Upper lobe of left lung (tissue), 6 donors: ENCODE measurements around the gene RCC2. TPM values are rescaled to one million over a fixed set of nuclear protein-coding genes. Genes with fewer than 3 reads are reported as not detected.
"Not testable (repeated sequence)": the region's sequence is repeated elsewhere in the genome, so short reads cannot be mapped to it uniquely, and the experiment has no call there.

ENCODE experiments used
- ATAC-seq, 2 donors: fragments of 200-7000 bp; cut with Tn5 transposase; one replicate each; pipeline ENCODE4 v1.9.1; 2022; ENCODE audit warnings: mild to moderate bottlenecking in 2 of 2, moderate library complexity in 2 of 2; ENCODE audit not compliant: low FRiP score in 2 of 2
- DNase-seq, 2 donors: peaks; one replicate each; pipeline ENCODE4 v3.0.0-alpha.2; 2019 to 2020
- H3K27ac ChIP-seq, 4 donors: fragments of 200-600 bp; sonication (generic); one replicate each; pipeline ENCODE4 v1.5.1; 2016 to 2019
- H3K27me3 ChIP-seq, 4 donors: fragments of 200-600 bp; sonication (generic); one replicate each; pipeline ENCODE4 v1.5.1; 2017 to 2019
- H3K36me3 ChIP-seq, 4 donors: fragments of 200-600 bp; sonication (generic); one replicate each; pipeline ENCODE4 v1.5.1; 2016 to 2019
- H3K4me1 ChIP-seq, 4 donors: fragments of 200-600 bp; sonication (generic); one replicate each; pipeline ENCODE4 v1.5.1; 2018 to 2019
- H3K4me3 ChIP-seq, 4 donors: fragments of 200-600 bp; sonication (generic); one replicate each; pipeline ENCODE4 v1.5.1; 2017 to 2019; ENCODE audit warnings: mild to moderate bottlenecking in 2 of 4, moderate library complexity in 1 of 4
- H3K9me3 ChIP-seq, 4 donors: fragments of 200-600 bp; sonication (generic); one replicate each; pipeline ENCODE4 v1.5.1; 2018 to 2019
- EP300 ChIP-seq, 4 donors: sonication (generic); formaldehyde crosslinking; IDR thresholded peaks; one replicate each; pipeline ENCODE4 v1.5.1; 2017; ENCODE audit warnings: antibody characterized with exemption in 4 of 4, control low read depth in 2 of 4
- POLR2A ChIP-seq, 4 donors: fragments of 450-650 bp; IDR thresholded peaks; one replicate each; pipeline ENCODE4 v1.5.1; 2016 to 2017; ENCODE audit warnings: antibody characterized with exemption in 4 of 4, mild to moderate bottlenecking in 2 of 4
- POLR2AphosphoS5 ChIP-seq, 2 donors: sonication (generic); formaldehyde crosslinking; IDR thresholded peaks; one replicate each; pipeline ENCODE4 v1.5.1; 2017; ENCODE audit warnings: antibody characterized with exemption in 2 of 2
- WGBS, 2 donors: methylation state at CpG; one replicate each; pipeline ENCODE4 v1.1.5; 2017 to 2018; 5-methylcytosine and 5-hydroxymethylcytosine counted together
- total RNA-seq, 6 donors: library from RNA; depleted of rRNA in 4 of 6; stranded (reverse); fragments of >200 nt in 4 of 6; gene quantifications; one replicate each; pipeline versions ENCODE4 v1.1.0 to v1.2.1, GENCODE V29; 2016 to 2021
- TF ChIP-seq, protein P1 (sequence below), 6 experiments: fragments of 450-650 bp in 4 of 6; fragments of 200-600 bp in 2 of 6; sonication (generic) in 2 of 6; IDR thresholded peaks; one replicate each; pipeline ENCODE4 v1.5.1; 2016 to 2019; ENCODE audit warnings: antibody characterized with exemption in 6 of 6
- donor health status: DM: no; HTN: no; CAD: no; lungs with moderate emphysema.
- donor health status: DM: no; HTN: yes; CAD: no; lungs with severe emphysema.

RCC2 gene
- total RNA-seq, 6 donors from 2014 or later: 32.1 to 66.2 (median 47.7) TPM

DNA sequence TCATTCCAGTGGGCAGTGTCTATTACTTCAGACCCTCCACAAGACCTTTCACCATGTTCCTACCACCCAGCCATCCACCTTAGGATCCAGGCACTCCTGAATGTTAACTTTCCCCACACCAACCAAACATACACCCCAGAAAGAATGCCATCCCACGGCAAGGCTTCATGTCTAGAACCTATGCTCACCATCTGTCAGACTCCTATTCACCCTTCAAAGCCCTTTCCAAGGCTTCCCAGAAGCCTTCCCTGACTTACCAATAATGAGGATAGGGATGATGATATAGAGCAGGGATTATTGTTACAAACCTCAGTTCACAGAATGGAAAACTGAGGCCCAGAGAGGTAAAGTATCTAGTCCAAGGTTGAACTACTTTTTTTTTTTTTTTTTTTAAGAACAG, 19.3 kb upstream of the RCC2 start:
- TF ChIP-seq EP300 (IDR thresholded peaks at IDR 0.05): no peak
- TF ChIP-seq, protein P1, sequence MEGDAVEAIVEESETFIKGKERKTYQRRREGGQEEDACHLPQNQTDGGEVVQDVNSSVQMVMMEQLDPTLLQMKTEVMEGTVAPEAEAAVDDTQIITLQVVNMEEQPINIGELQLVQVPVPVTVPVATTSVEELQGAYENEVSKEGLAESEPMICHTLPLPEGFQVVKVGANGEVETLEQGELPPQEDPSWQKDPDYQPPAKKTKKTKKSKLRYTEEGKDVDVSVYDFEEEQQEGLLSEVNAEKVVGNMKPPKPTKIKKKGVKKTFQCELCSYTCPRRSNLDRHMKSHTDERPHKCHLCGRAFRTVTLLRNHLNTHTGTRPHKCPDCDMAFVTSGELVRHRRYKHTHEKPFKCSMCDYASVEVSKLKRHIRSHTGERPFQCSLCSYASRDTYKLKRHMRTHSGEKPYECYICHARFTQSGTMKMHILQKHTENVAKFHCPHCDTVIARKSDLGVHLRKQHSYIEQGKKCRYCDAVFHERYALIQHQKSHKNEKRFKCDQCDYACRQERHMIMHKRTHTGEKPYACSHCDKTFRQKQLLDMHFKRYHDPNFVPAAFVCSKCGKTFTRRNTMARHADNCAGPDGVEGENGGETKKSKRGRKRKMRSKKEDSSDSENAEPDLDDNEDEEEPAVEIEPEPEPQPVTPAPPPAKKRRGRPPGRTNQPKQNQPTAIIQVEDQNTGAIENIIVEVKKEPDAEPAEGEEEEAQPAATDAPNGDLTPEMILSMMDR (IDR thresholded peaks at IDR 0.05): no peak
- TF ChIP-seq POLR2A (IDR thresholded peaks at IDR 0.05): no peak
- no peak for TF ChIP-seq POLR2AphosphoS5 (IDR thresholded peaks at IDR 0.05)

DNA sequence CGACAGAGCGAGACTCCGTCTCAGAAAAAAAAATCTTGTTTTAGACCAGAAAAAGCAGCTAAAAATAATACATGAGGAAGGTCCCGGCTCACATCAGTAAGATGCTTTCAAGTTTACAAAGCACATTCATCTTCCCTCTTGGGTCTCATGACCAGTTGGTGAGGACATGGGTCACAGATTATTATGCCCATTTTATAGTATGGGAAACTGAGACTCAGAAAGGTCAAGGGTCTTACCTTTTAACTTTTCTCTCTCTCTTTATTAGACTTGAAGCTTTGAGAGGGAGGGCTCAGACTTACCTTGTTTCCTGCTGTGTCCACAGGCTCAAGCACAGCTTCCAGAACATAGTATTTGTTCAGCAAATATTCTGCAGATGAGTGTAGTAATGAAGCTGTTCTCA, 13.2 kb upstream of the RCC2 start:
- TF ChIP-seq EP300 (IDR thresholded peaks at IDR 0.05): no peak
- Histone ChIP-seq H3K4me1 (no peaks in the 10 kb centered on the region), H3K36me3 (no peaks in the 10 kb centered on the region), H3K4me3 (no peak overlapping the region), H3K27ac (no peak overlapping the region), H3K27me3 (no peaks in the 10 kb centered on the region), H3K9me3 (no peaks in the 10 kb centered on the region)
- no peak for DNase-seq
- no peak for ATAC-seq
- WGBS, 2 donors: 89 to 91% methylated on average over 4 of the region's 4 CpGs

More for the DNA sequence above, 19.3 kb upstream of the RCC2 start:
- no peak overlapping the region for H3K4me3 ChIP-seq
- no peaks in the 10 kb centered on the region for H3K27me3 ChIP-seq
- H3K27ac ChIP-seq: no peak overlapping the region
- WGBS, 2 donors: 91 to 94% methylated on average over 1 of the region's 1 CpG
- H3K4me1 ChIP-seq: no peaks in the 10 kb centered on the region
- H3K36me3 ChIP-seq: no peaks in the 10 kb centered on the region
- ATAC-seq: no peak
- DNase-seq: no peak
- no peaks in the 10 kb centered on the region for H3K9me3 ChIP-seq

DNA sequence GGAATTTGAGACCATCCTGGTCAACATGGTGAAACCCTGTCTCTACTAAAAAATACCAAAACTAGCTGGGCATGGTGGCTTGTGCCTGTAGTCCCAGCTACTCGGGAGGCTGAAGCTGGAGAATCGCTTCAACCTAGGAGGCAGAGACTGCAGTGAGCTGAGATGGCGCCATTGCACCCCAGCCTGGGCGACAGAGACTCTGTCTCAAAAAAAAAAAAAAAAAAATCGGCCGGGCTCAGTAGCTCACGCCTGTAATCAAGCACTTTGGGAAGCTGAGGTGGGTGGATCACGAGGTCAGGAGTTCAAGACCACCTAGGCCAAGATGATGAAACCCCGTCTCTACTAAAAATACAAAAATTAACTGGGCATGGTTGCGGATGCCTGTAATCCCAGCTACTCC, 12.7 kb upstream of the RCC2 start:
- H3K9me3 ChIP-seq, H3K4me1 ChIP-seq, H3K36me3 ChIP-seq, H3K27me3 ChIP-seq, ATAC-seq, DNase-seq, H3K4me3 ChIP-seq, H3K27ac ChIP-seq: not testable (repeated sequence)
- WGBS, 2 donors: 69% methylated on average over 7 to 10 of the region's 10 CpGs

DNA sequence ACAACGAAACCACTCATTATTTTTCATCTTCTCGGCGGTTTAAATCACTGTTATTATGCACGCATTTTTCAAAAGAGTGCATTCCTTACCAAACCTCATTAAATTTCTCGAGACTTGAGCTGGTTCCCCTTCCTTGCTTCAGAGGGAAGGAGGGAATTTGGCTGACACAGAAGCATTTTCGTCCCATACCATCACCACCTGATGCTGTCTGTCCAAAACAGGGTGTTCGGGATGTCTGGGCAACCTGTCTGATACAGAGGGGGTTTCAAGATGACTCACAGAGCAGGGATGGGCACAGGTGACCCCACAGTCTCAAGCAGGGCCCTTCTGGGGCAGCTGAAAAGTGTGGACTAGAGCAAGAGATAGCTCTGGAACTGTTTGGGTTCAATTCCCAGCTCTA, 12.3 kb upstream of the RCC2 start:
- TF ChIP-seq POLR2A (IDR thresholded peaks at IDR 0.05): no peak
- no peak for TF ChIP-seq POLR2AphosphoS5 (IDR thresholded peaks at IDR 0.05)
- Histone ChIP-seq H3K27ac (no peak overlapping the region), H3K4me1 (no peaks in the 10 kb centered on the region), H3K27me3 (no peaks in the 10 kb centered on the region), H3K36me3 (no peaks in the 10 kb centered on the region), H3K4me3 (no peak overlapping the region), H3K9me3 (no peaks in the 10 kb centered on the region)
- 81 to 87% methylated on average over 7 of the region's 7 CpGs for WGBS, 2 donors
- ATAC-seq (no peak), DNase-seq (no peak)

DNA sequence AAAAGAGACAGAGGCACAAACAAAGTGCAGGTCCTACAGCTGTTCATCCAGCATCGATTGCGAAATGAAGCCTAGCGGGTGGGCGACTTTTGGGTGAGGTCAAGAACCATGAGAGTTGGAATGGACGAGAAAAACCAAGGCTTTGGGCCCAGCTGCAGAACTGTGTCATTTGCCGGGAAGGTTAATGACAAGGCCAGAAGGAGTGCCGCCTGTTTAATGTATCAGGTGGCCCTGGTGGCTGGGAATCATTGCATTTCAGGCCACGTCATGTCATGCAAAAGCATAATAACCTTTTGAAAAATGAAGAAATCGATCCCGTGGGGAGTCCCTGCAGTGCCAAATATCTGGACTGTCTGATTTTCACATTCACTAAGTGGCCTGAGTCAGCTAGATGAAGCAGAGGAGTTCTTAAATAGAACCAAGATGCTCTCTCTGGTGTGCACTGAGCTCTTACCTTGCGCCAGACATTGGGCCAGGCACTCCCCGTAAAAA, 8.1 kb upstream of the RCC2 start:
- Histone ChIP-seq H3K27me3 (no peaks in the 10 kb centered on the region), H3K4me1 (no peaks in the 10 kb centered on the region), H3K9me3 (no peaks in the 10 kb centered on the region), H3K27ac (no peak overlapping the region), H3K4me3 (no peak overlapping the region), H3K36me3 (no peaks in the 10 kb centered on the region)
- TF ChIP-seq POLR2AphosphoS5 (IDR thresholded peaks at IDR 0.05) (no peak), EP300 (IDR thresholded peaks at IDR 0.05) (no peak), POLR2A (IDR thresholded peaks at IDR 0.05) (no peak)
- TF ChIP-seq, protein P1 (IDR thresholded peaks at IDR 0.05): no peak
- WGBS, 2 donors: 75 to 82% methylated on average over 12 of the region's 12 CpGs
- ATAC-seq (peak in 1 of 2 donors; percentile 74), DNase-seq (no peak)

DNA sequence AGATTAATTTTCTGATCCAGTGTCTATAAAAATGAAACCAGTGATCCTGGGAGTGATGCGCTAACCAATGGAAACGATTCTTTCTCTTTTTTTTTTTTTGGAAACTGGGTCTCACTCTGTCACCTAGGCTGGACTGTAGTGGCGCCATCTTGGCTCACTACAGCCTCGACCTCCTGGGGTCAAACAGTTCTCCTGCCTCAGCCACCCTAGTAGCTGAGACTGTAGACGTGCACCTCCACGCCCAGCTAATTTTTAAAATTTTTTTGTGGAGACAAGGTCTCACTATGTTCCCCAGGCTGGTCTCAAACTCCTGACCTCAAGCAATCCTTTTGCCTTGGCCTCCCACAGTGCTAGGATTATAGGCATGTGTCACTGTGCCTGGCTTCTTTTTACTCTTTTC, 3.4 kb upstream of the RCC2 start:
- TF ChIP-seq POLR2A (IDR thresholded peaks at IDR 0.05) (no peak), POLR2AphosphoS5 (IDR thresholded peaks at IDR 0.05) (no peak), EP300 (IDR thresholded peaks at IDR 0.05) (no peak)
- TF ChIP-seq, protein P1 (IDR thresholded peaks at IDR 0.05): no peak
- Histone ChIP-seq H3K4me3 (no peak overlapping the region), H3K27me3 (no peaks in the 10 kb centered on the region), H3K4me1 (peaks cover 7 to 32% (median 17%) of the 10 kb centered on the region in 4 donors), H3K27ac (no peak overlapping the region), H3K36me3 (no peaks in the 10 kb centered on the region), H3K9me3 (no peaks in the 10 kb centered on the region)
- DNase-seq: no peak
- no peak for ATAC-seq
- 81 to 87% methylated on average over 6 of the region's 6 CpGs for WGBS, 2 donors
